ENCODE data around the gene KCNT1.

KCNT1 gene

DNA sequence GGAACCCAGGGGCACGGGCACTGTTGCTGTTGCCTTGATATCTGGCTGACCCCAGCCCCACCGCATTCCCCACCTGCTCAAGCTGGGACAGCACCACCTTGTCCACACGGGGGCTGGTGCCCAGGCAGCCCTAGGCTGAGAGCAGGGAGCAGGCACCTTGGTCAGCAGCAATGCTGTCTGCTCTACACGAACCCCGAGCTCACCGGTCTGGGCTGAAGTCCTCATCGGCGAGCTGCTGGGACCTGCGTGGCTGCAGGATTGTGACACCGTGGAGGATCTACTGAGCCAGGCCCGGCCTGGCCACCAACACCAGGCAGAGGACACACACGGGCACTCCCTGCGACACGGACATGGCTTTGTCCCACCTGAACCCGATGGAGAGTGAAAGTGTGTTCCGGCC is 78.1 kb downstream of the KCNT1 start:
- DNase-seq (ENCODE audit: insufficient read length, low spot score) (no peak), FAIRE-seq (no peak)
- no peak for TF ChIP-seq POLR2A (IDR thresholded peaks at IDR 0.05; ENCODE audit: low read depth, low read length)

DNA sequence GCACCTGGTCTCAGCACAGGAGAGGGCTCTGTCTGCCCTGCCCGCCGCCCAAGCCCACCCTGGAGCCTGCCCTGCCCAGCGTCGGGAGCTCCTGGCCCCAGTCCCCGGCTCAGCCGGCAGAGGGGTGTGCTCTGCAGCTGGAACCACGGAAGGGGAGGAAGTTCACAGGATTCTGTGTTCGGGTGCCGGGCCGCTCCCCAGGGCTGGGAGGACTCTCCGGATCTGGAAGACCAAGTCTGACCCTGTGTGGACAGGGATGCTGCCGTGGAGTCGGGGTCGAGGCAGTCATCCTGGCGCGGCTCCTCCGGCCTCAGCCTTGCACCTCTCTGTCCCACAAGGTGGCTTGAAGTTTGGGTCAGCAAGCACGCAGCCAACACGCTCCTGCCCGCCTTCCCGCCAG is 78.6 kb downstream of the KCNT1 start:
- no peak for FAIRE-seq
- no peak for TF ChIP-seq POLR2A (IDR thresholded peaks at IDR 0.05; ENCODE audit: low read depth, low read length)
- no peak for DNase-seq (ENCODE audit: insufficient read length, low spot score)

DNA sequence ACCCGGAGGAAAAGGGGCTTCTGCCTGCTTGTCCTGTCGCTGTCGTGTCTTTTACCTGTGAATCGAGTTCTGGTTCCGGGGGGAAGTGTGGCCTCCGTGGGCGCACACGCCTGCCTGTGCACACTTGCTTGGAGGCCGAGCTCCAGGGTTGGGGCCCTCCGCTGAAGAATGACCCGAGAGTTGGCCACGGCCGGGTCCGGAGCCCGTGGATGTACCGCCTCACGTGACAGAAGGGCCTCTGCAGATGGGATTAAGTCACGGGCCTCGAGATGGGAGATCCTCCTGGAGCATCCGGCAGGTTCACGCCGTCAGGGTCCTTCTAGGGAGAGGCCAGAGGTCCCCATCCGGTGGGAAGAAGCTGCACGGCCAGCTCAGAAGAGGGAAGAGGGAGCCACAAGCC is 81.0 kb downstream of the KCNT1 start:
- no peak for TF ChIP-seq POLR2A (IDR thresholded peaks at IDR 0.05; ENCODE audit: low read depth, low read length)
- DNase-seq (ENCODE audit: insufficient read length, low spot score) (no peak), FAIRE-seq (no peak)

DNA sequence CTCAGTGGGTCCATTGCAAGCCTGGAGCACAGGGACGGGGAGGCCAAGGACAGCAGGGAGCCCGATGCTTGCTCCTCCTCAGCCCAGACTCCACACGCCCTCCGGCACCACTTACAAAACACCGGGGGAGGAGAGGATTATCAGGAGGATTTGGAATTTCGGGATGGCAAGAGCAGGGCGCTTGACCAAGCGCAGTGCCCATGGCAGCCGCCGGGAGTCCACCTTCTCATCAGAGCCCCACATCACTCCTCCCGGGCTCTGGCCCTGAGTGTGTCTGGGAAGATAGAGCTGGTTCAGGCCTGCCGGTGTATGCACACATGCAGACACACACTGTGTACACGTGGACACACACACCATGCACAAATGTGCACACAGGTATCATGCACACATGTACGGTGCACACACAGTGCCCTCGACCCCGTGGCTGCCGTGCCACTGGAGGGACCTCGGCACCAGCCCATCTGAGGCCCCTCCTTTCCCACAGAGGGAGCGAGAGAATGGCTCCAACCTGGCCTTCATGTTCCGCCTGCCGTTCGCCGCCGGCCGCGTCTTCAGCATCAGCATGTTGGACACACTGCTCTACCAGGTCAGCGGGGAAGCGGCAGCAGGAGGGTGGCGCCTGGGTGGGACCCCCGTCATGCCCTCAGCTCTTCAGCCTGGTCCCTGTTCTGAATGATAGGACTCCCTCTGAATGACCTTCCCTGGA is 81.7 kb downstream of the KCNT1 start:
- DNase-seq (ENCODE audit: insufficient read length, low spot score) (no peak), FAIRE-seq (no peak)
- no peak for TF ChIP-seq POLR2A (IDR thresholded peaks at IDR 0.05; ENCODE audit: low read depth, low read length)

DNA sequence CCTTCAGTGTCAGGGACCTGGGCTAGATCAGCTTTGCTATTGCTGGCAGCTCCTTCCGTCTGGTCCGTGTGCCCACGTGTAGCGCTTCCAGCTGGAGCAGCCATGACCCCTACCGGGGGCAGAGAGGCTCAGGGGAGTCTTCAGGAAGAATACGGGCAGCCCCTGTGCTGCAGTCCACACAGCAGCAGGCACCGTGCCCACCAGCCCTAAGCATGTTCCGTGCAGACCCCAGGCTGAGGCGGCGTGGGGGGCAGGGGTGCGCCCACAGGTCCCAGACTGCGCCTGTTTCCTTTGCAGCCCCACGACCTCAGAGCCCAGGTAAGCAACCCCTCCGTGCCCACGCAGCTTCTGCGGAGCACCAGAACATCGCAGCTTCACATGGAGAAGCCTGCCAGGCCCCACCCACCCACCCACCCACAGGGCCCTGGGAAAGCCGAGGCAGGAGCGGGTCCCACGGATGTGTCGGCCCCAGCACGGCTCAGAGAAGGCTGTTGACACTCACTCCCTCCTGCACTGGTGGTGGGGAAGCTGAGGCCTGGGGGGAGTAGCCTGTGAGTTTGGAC is 83.1 kb downstream of the KCNT1 start:
- FAIRE-seq (no peak), DNase-seq (ENCODE audit: insufficient read length, low spot score) (no peak)
- no peak for TF ChIP-seq POLR2A (IDR thresholded peaks at IDR 0.05; ENCODE audit: low read depth, low read length)

DNA sequence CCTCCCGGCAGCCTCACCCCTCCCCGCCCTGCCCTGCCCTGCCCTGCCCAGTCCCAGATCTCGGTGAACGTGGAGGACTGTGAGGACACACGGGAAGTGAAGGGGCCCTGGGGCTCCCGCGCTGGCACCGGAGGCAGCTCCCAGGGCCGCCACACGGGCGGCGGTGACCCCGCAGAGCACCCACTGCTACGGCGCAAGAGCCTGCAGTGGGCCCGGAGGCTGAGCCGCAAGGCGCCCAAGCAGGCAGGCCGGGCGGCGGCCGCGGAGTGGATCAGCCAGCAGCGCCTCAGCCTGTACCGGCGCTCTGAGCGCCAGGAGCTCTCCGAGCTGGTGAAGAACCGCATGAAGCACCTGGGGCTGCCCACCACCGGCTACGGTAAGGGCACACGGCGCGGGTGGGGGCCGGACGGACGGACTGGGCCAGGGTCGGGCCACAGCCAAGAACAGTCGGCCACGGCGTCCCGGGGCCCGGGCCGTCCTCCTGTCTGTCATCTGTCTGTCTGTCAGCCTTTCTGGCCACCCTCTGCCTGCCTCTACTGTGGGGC is 84.2 kb downstream of the KCNT1 start:
- DNase-seq (ENCODE audit: insufficient read length, low spot score): no peak
- no peak for TF ChIP-seq POLR2A (IDR thresholded peaks at IDR 0.05; ENCODE audit: low read depth, low read length)
- no peak for FAIRE-seq

DNA sequence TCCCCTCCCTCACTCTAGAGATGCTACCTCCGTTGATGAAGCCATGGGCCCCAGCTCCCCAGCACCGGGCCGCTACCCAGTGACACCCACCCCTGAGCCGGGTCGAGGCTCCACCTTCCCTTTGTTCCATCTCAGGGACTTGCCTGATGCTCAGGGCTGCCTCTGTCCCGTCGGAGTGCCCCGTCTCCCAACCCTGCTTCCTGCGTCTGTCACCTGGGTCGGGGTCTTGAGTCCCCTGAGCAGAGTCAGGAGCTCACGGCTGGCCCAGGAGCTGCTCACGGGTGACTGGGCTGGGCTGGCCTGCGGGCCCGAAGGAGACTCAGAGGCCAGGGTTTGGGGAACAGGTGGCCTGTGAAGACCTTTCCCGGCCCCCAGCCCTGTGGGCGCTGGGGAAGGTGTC is 85.3 kb downstream of the KCNT1 start:
- no peak for FAIRE-seq
- DNase-seq (ENCODE audit: insufficient read length, low spot score): no peak
- no peak for TF ChIP-seq POLR2A (IDR thresholded peaks at IDR 0.05; ENCODE audit: low read depth, low read length)

DNA sequence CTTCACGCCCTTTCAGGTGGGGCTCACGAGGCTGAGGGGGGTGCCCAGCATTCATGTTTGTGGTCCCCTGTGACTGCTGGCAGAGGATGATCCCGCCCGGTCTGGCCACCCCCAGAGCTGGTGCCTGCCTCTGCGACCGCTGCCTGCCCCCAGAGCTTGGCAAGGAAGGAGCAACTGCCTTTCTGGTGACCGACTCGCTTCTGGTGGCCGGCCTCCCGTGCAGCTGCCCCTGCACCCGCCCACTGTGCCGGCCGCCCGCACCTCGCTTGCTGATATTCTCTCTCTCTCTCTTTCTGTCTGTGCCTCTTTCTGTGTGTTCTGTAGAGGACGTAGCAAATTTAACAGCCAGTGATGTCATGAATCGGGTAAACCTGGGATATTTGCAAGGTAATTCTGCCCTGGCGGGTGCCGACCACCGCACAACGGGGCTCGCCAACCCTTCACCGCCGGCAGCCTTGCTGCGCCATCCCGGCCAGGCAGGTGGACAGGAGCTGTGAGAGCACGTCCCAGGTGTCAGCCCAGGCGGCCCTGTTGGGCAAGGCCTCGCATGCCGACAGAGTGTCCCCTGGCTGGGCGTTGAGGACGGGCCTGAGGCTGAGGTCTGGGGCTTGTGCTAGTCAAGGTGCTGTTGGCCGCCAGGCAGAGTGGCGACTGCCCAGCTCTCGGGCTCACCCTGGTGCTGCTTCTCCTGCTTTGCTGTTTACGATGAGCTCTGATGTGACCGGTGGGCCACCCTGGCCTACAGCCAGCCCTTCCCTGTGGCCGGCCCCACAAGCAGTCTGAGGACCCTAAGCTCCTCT is 86.0 kb downstream of the KCNT1 start:
- FAIRE-seq: no peak
- DNase-seq (ENCODE audit: insufficient read length, low spot score): no peak

DNA sequence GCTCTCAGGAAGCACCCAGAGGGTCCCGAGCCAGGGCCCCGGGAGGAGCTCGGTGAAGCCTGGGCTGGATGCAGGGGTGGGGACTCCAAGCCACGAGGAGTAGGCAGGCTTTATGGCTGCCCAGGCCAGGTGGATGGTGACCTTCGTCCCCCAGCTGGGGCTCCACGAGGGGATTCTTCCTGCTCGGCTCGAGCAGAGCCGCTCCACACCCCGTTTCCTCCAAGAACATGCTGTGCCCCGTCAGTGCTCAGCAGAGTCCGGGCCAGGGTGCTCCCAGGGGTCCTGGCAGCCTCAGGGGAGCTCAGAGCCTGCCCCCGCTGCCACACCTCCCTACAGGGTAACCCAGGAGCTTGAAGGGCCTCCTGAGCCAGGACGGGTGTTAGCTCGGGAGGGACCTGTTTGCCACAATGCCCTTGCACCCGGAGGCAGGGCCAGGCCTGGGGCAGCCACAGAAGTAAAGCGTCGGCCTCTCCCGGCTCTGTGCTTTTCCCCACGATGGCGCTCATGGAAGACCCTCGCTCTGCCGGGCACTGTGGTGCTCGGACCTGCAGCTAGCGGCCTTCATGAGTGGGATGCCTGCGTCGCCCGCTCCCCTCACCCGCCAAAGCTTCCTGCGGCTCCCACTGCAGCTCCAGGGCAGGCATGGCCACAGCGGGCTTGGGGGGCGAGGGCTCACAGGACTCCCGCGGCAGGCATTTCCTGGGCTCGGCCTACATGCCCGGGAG is 86.8 kb downstream of the KCNT1 start:
- no peak for FAIRE-seq
- no peak for DNase-seq (ENCODE audit: insufficient read length, low spot score)
- no peak for TF ChIP-seq POLR2A (IDR thresholded peaks at IDR 0.05; ENCODE audit: low read depth, low read length)

More for the DNA sequence above, 86.0 kb downstream of the KCNT1 start:
- no peak for TF ChIP-seq POLR2A (IDR thresholded peaks at IDR 0.05; ENCODE audit: low read depth, low read length)

DNA sequence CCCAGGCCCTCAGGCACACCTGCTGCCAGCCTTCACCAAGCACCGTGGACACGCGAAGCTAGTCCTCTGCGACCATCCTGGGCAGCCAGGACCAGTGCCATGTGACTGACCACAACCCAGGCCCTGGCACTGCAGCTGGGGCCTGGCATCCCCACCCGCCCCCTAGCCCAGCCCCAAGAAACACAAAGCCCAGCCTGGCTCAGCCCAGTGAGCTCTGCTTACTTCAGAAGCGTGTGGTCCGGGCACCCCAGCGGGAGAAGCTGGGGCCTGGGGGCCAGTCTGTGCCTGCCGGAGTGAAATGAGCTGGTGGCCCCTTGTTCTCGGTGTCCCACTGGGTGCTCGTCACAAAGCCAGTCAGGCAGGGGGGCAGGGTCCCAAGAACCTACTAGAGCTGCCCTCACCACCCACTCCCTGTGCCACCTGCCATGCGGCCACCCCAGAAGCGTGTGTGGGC is 87.9 kb downstream of the KCNT1 start:
- DNase-seq (ENCODE audit: insufficient read length, low spot score): no peak
- no peak for TF ChIP-seq POLR2A (IDR thresholded peaks at IDR 0.05; ENCODE audit: low read depth, low read length)
- FAIRE-seq: no peak

DNA sequence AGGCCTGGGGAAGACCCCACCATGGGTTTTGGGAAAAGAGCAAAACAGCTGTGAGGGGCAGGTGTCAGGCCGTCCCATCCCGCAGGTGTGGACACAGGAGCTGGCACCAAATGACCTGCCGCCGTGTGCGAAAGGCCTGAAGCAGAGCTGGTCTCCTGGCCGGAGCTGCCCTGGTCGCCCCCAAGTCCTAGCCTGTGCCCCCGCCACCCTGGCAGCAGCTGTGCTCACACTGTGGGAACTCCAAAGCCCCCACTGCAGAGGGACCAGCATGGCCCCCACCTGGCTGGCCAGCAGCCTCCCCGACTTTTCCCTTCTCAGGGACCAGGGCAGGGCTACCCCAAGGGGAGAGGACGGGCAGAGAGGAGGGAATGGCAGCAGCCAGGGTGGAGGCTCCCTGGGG is 88.4 kb downstream of the KCNT1 start:
- FAIRE-seq: no peak
- TF ChIP-seq POLR2A (IDR thresholded peaks at IDR 0.05; ENCODE audit: low read depth, low read length): no peak
- no peak for DNase-seq (ENCODE audit: insufficient read length, low spot score)

DNA sequence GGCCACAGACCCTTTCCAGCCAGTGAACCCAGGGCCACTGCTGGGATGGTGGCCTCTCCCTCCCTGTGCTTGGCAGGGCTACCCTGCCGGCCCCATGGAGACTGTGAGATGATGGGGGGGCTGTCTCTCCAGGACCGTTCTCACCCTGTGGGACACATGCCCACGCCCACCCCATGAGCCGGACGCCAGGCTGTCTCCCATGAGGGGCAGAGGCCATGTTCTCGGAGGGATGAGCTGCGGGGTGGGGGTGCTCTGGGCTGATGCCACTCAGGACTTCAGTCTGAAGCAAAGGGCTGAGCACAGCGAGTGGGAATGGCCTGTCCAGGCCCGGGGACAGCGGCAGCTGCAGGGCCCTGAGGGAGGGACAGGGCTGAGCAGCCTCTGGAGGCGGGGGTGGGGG is 88.9 kb downstream of the KCNT1 start:
- no peak for DNase-seq (ENCODE audit: insufficient read length, low spot score)

DNA sequence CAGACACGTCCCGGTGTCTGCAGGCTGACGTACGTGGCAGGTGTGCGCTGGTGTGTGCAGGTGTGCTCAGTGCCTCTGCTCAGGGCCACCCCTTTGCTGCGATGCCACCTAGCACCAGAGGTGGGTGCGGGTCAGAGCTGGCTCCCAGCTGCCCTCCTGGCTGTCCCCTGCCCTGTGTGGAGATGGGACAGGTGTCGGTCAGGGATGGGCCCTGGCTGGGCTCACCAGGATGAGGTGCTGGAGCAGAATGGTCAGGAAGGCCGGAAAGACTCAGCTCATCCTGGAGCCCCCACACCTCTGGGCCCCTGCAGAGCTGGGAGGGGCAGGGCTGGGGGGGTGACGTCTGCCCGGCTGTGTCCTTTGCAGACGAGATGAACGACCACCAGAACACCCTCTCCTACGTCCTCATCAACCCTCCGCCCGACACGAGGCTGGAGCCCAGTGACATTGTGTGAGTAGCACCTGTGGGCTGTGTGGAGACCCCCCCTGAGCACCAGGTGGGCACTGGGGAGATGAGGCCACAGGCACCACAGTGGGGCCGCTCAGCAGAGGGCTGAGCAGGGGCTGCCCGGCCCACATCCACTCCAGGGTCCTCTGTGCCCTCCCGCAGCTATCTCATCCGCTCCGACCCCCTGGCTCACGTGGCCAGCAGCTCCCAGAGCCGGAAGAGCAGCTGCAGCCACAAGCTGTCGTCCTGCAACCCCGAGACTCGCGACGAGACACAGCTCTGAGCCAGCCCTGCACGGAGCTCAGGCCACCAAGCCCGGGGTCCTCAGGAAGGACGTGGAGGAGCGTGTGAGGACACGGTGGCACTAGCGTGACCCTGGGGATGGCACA is 89.7 kb downstream of the KCNT1 start:
- no peak for DNase-seq (ENCODE audit: insufficient read length, low spot score)
- no peak for FAIRE-seq
- TF ChIP-seq POLR2A (IDR thresholded peaks at IDR 0.05; ENCODE audit: low read depth, low read length): no peak

More for the DNA sequence above, 88.9 kb downstream of the KCNT1 start:
- FAIRE-seq: no peak
- TF ChIP-seq POLR2A (IDR thresholded peaks at IDR 0.05; ENCODE audit: low read depth, low read length): no peak

All from H54 (cell line).